Dendritic cell treated with granulocyte-macrophage colony-stimulating factor and Interleukin-4, amounts not matched to agents 40 ng/mL and 50 ng/mL, for 4 days (primary cell): ENCODE data around the gene STARD5.
A peak's percentile ranks its signal among the peaks of the same experiment; 100 is the strongest.

Experiments
- H3K27ac Mint-ChIP-seq: one replicate; pipeline ENCODE4 v1.8.0; 2022; ENCODE audit warnings: mild to moderate bottlenecking, mixed read lengths
- H3K27me3 Mint-ChIP-seq: one replicate; pipeline ENCODE4 v1.8.0; 2022; ENCODE audit warnings: mild to moderate bottlenecking, mixed read lengths
- H3K36me3 Mint-ChIP-seq: one replicate; pipeline ENCODE4 v1.8.0; 2022; ENCODE audit warnings: low read depth, mixed read lengths
- H3K4me1 Mint-ChIP-seq: one replicate; pipeline ENCODE4 v1.8.0; 2022; ENCODE audit warnings: low read depth, mixed read lengths
- H3K4me3 Mint-ChIP-seq: one replicate; pipeline ENCODE4 v1.8.0; 2022; ENCODE audit warnings: mild to moderate bottlenecking, moderate library complexity, mixed read lengths
- H3K9me3 Mint-ChIP-seq: one replicate; pipeline ENCODE4 v1.8.0; 2022; ENCODE audit warnings: mixed read lengths
- intact Hi-C: fragments of 100-400 bp; cut with micrococcal nuclease; formaldehyde crosslinking; loops from one replicate; pipeline ENCODE4 v1.15.0; 2022

Gene STARD5

GRCh38 chr15:81298611-81299010 is 25.3 kb downstream of the STARD5 start:
- Mint-ChIP-seq H3K36me3 (peaks cover 62% of the 10 kb centered on the region), H3K9me3 (no peaks in the 10 kb centered on the region), H3K27ac (peak overlapping the region; percentile 93), H3K4me1 (peaks cover 99% of the 10 kb centered on the region), H3K27me3 (no peaks in the 10 kb centered on the region), H3K4me3 (peak overlapping the region; percentile 99)
- intact Hi-C loops, result no loop called here

- Mint-ChIP-seq H3K27me3 (no peaks in the 10 kb centered on the region), H3K27ac (peak overlapping the region; percentile 93), H3K4me1 (peaks cover 99% of the 10 kb centered on the region), H3K9me3 (no peaks in the 10 kb centered on the region), H3K4me3 (peak overlapping the region; percentile 99), H3K36me3 (peaks cover 55% of the 10 kb centered on the region)
- intact Hi-C loops, result no loop called here
Observed at GRCh38 chr15:81297603-81298575, 26.1 kb downstream of the STARD5 start.

GRCh38 chr15:81297147-81297572 is 26.8 kb downstream of the STARD5 start:
- Mint-ChIP-seq H3K9me3 (no peaks in the 10 kb centered on the region), H3K36me3 (peaks cover 48% of the 10 kb centered on the region), H3K27me3 (no peaks in the 10 kb centered on the region), H3K4me3 (peak overlapping the region; percentile 99), H3K4me1 (peaks cover 99% of the 10 kb centered on the region), H3K27ac (peak overlapping the region; percentile 93)
- intact Hi-C loops, result no loop called here

GRCh38 chr15:81296673-81297072 is 27.3 kb downstream of the STARD5 start:
- H3K36me3 Mint-ChIP-seq, result peaks cover 43% of the 10 kb centered on the region
- peak overlapping the region; percentile 93 for H3K27ac Mint-ChIP-seq
- H3K4me3 Mint-ChIP-seq, result peak overlapping the region; percentile 99
- H3K9me3 Mint-ChIP-seq, result no peaks in the 10 kb centered on the region
- intact Hi-C loops, result loop anchor here (1.0 kb wide), 1 partner anchor 8 kb away; no protein-coding TSS in a partner anchor
- H3K4me1 Mint-ChIP-seq, result peaks cover 94% of the 10 kb centered on the region
- H3K27me3 Mint-ChIP-seq, result no peaks in the 10 kb centered on the region

- peaks cover 38% of the 10 kb centered on the region for H3K36me3 Mint-ChIP-seq
- H3K9me3 Mint-ChIP-seq, result no peaks in the 10 kb centered on the region
- H3K27me3 Mint-ChIP-seq, result no peaks in the 10 kb centered on the region
- peaks cover 89% of the 10 kb centered on the region for H3K4me1 Mint-ChIP-seq
- peak overlapping the region; percentile 93 for H3K27ac Mint-ChIP-seq
- H3K4me3 Mint-ChIP-seq, result no peak overlapping the region
- intact Hi-C loops, result loop anchor here (1.0 kb wide), 1 partner anchor 8 kb away; no protein-coding TSS in a partner anchor
Observed at GRCh38 chr15:81296186-81296585, 27.8 kb downstream of the STARD5 start.

GRCh38 chr15:81295486-81296121 is 28.3 kb downstream of the STARD5 start:
- H3K9me3 Mint-ChIP-seq, result no peaks in the 10 kb centered on the region
- intact Hi-C loops, result loop anchor here (1.0 kb wide), 1 partner anchor 9 kb away; no protein-coding TSS in a partner anchor
- peaks cover 83% of the 10 kb centered on the region for H3K4me1 Mint-ChIP-seq
- H3K27ac Mint-ChIP-seq, result peak overlapping the region; percentile 93
- H3K36me3 Mint-ChIP-seq, result peaks cover 32% of the 10 kb centered on the region
- no peaks in the 10 kb centered on the region for H3K27me3 Mint-ChIP-seq
- H3K4me3 Mint-ChIP-seq, result no peak overlapping the region

- Mint-ChIP-seq H3K36me3 (peaks cover 21% of the 10 kb centered on the region), H3K4me3 (peak overlapping the region; percentile 20), H3K27me3 (no peaks in the 10 kb centered on the region), H3K27ac (peak overlapping the region; percentile 93), H3K4me1 (peaks cover 73% of the 10 kb centered on the region), H3K9me3 (no peaks in the 10 kb centered on the region)
- intact Hi-C loops, result no loop called here
Observed at GRCh38 chr15:81294516-81294880, 29.4 kb downstream of the STARD5 start.

GRCh38 chr15:81293728-81294515 is 30.0 kb downstream of the STARD5 start:
- intact Hi-C loops, result no loop called here
- Mint-ChIP-seq H3K4me1 (peaks cover 73% of the 10 kb centered on the region), H3K27me3 (no peaks in the 10 kb centered on the region), H3K9me3 (no peaks in the 10 kb centered on the region), H3K4me3 (peak overlapping the region; percentile 74), H3K27ac (peak overlapping the region; percentile 93), H3K36me3 (peaks cover 16% of the 10 kb centered on the region)

- Mint-ChIP-seq H3K27me3 (no peaks in the 10 kb centered on the region), H3K27ac (peak overlapping the region; percentile 93), H3K9me3 (no peaks in the 10 kb centered on the region), H3K4me1 (peaks cover 73% of the 10 kb centered on the region), H3K4me3 (no peak overlapping the region), H3K36me3 (peaks cover 8% of the 10 kb centered on the region)
- intact Hi-C loops, result no loop called here
Observed at GRCh38 chr15:81292523-81293001, 31.4 kb downstream of the STARD5 start.

- peaks cover 3% of the 10 kb centered on the region for H3K9me3 Mint-ChIP-seq
- no peaks in the 10 kb centered on the region for H3K27me3 Mint-ChIP-seq
- peaks cover 6% of the 10 kb centered on the region for H3K36me3 Mint-ChIP-seq
- peak overlapping the region; percentile 93 for H3K27ac Mint-ChIP-seq
- intact Hi-C loops, result no loop called here
- H3K4me1 Mint-ChIP-seq, result peaks cover 73% of the 10 kb centered on the region
- H3K4me3 Mint-ChIP-seq, result no peak overlapping the region
Observed at GRCh38 chr15:81291916-81292522, 31.9 kb downstream of the STARD5 start.

- Mint-ChIP-seq H3K9me3 (peaks cover 8% of the 10 kb centered on the region), H3K27me3 (no peaks in the 10 kb centered on the region), H3K27ac (no peak overlapping the region), H3K4me3 (no peak overlapping the region), H3K36me3 (peaks cover 5% of the 10 kb centered on the region), H3K4me1 (peaks cover 74% of the 10 kb centered on the region)
- intact Hi-C loops, result loop anchor here (5.0 kb wide), 1 partner anchor 32 kb away; the partner anchor contains the start of gene STARD5
Observed at GRCh38 chr15:81289910-81290309, 34.0 kb downstream of the STARD5 start.

GRCh38 chr15:81288616-81289015 is 35.3 kb downstream of the STARD5 start:
- Mint-ChIP-seq H3K27me3 (no peaks in the 10 kb centered on the region), H3K4me3 (no peak overlapping the region)
- intact Hi-C loops, result loop anchor here (5.0 kb wide), 1 partner anchor 34 kb away; the partner anchor contains the start of gene STARD5

GRCh38 chr15:81288040-81288439 is 35.9 kb downstream of the STARD5 start:
- H3K4me1 Mint-ChIP-seq, result peaks cover 65% of the 10 kb centered on the region
- H3K9me3 Mint-ChIP-seq, result peaks cover 8% of the 10 kb centered on the region
- H3K27me3 Mint-ChIP-seq, result no peaks in the 10 kb centered on the region
- H3K36me3 Mint-ChIP-seq, result peaks cover 5% of the 10 kb centered on the region
- intact Hi-C loops, result loop anchor here (5.0 kb wide), 1 partner anchor 34 kb away; the partner anchor contains the start of gene STARD5
- H3K27ac Mint-ChIP-seq, result peak overlapping the region; percentile 19
- no peak overlapping the region for H3K4me3 Mint-ChIP-seq

More at GRCh38 chr15:81288616-81289015, 35.3 kb downstream of the STARD5 start:
- Mint-ChIP-seq H3K27ac (no peak overlapping the region), H3K9me3 (peaks cover 8% of the 10 kb centered on the region), H3K36me3 (peaks cover 5% of the 10 kb centered on the region), H3K4me1 (peaks cover 70% of the 10 kb centered on the region)
